Activated CD4-positive, alpha-beta T cell treated with anti-CD3 and anti-CD28 coated beads, Interleukin-2, amount 50 U/mL, for 24 hours (primary cell): ENCODE results near the gene SAMD4A.
"Not testable (repeated sequence)": the region's sequence is repeated elsewhere in the genome, so short reads cannot be mapped to it uniquely, and the experiment has no call there.

Experiments used
- DNase-seq, 2 donors: peaks; one replicate each; pipeline ENCODE4 v3.0.0-alpha.2; 2020; ENCODE audit warnings: low read depth in 1 of 2, low spot score in 1 of 2

Gene SAMD4A

GRCh38 chr14:54792288-54792687 is 225.4 kb downstream of the SAMD4A start:
- no peak for DNase-seq

DNA sequence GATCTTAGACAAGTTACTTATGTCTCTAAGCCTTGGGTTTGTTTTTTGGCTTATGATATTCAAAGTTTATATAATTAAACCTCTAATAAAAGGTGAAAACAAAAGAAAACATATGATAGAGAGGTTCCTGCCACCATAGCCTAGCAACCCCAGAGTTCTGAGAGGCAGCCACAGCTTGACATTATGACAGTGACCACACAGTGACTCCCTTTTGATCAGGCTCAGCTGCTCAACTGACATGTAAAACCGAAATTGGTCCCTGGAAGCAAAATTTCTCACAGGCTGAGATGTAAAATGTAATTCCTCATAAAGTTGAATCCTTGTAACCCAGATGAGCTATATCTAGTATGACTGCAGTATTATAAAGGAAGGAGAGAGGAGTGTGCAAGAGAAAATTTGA is 227.2 kb downstream of the SAMD4A start:
- DNase-seq = no peak

- DNase-seq = no peak
Observed at GRCh38 chr14:54794796-54795195, 227.9 kb downstream of the SAMD4A start.

- DNase-seq = no peak
Observed at GRCh38 chr14:54796961-54797360, 230.0 kb downstream of the SAMD4A start.

GRCh38 chr14:54797556-54797955 is 230.6 kb downstream of the SAMD4A start:
- DNase-seq = no peak

DNA sequence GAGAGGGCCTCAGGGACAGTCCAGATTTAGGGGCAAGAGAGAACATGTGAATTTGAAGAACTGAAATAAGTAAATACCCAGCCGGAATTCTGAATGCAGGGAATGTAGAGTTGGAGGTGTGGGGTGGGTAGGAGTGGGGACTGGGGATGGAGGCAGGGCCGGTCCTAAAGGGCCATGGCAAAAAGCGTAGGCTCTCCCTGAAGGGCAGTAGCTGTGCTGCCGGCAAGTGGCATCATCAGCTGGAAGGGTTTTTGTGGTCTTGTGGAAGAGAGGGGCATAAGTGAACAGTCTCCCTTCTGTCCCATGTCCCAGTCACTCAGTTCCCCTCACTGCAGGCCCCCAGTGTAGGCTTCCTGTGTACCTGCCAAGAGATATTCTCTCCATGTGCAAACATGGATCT is 231.1 kb downstream of the SAMD4A start:
- DNase-seq = no peak

GRCh38 chr14:54798465-54799124 is 231.7 kb downstream of the SAMD4A start:
- no peak for DNase-seq

- DNase-seq = not testable (repeated sequence)
Observed at GRCh38 chr14:54801482-54801881, 234.6 kb downstream of the SAMD4A start.

DNA sequence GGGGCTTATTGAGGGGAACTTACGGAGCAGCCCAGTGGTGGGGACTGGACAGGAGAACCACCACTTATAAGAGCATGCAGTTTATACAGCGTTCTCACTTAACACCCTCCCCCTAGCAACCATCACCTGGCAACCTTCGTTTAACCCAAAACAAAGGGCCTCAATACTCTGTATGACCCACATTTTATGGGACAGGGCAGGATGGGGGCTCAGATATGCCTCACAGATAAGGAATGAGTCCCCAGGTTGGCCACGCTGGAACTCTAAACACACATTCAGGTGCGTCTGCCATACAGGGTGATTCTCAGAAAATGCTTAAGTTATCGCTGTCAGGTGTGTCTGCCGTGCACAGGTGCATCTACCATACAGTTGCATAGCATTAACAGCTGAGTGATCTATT is 236.5 kb downstream of the SAMD4A start:
- no peak for DNase-seq

DNA sequence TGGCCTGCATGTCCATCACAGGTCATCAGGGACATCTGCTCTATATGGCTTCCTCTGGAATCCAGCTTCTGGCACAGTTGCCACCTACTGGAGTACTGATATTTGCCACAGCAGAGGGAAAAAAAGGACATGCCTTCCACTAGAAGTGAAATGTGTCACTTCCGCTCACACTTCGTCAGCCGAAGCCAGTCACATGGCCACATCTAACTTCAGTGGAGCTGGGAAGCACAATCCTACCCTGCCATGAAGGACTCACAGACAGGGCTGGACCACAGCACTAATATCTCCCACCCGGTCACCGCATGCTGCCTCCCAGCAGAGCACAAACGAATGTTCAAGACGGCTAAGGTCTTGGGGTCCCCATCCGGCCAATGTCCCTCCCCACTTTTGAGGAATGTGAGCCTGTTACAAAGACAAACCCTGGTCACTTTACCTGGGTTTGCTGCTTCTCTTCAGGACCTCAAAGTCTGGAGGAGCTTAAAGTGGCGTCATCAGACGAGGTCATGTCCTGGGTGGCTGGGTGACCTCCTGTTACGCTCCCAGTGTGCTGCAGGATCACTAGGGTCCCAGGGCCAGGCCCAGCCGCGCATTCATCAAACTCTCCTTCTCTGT is 237.1 kb downstream of the SAMD4A start:
- DNase-seq = no peak

DNA sequence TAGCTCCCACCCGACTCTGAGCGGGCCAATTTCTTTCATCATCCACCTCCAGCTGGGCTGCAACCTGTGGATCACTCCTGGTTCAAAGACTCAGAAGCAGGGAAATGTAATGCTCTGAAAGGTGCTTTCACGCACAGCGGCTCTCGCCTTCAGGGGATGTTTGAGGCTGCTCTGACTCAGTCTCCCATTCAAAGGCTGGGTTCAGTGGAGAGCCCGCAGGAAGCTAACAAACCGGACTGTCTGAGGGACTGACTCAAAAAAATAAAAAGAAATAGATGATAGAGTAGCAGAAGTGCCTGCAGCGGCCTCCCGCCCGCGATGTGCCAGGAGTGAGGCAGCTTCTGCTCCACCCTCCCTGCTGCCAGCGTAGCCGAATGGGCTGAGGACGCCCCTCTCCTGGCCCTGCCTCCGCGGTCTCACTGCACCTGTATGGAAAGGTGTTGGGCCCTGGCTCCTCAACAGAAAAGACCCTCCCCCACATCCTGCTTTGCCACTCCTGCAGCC is 237.7 kb downstream of the SAMD4A start:
- DNase-seq = no peak

DNA sequence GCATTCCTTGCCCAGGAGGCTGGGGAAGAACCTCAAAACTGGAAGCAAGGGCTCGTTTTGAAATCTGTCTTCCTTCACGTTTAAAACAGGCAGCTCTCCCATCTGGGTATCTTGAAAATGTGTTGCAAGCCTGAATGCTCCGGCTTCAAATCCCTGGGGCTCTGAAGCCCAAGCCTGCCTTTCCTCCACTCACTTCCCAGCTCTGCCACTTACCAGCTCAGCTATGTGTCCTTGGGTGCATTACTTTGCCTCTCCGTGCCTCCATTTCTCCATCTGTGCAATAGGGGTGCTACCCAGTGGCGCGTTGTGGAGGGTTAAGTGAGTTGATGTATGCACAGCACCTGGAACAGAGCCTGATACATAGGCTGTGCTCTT is 238.1 kb downstream of the SAMD4A start:
- no peak for DNase-seq

DNA sequence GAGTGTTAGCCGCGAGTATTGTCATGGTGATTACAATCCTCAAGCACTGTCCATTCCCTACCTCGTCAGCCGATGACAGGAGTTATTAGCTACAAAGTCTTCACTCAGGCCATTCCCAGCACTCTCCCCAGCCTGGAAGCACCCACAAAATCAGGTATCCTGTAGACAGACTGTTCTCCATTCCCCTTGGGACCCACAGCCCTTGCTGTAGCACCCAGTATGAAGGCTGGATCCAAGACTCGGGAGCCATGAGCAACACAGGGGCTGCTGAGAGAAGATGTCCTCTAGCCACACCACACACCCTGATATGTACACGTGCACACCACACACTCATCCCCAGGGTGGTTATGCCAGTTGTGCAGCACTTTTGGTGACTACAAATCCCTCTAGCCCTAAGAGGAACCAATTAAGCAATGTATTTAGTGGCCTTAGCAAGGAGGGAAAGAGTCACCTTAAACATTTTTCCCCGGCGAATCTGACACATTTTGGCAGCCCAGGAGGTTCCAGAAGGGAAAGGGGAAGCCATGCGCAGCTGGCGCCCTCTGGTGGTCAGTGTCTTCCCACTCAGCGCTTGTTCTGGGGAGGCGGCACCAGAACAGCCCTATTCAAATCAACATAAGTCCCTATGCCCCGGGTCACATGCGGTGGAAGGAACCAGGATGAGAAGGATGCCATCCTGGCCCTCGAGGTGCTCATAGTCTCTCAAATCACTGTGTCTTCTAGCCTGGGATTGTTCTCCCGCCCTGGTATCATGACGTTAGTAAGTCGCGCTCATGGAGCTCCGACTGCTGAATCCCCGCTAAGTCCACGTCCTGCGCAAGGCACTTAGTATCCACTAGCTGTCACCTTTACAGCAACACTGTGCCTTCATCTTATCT is 238.8 kb downstream of the SAMD4A start:
- DNase-seq = peak; percentile 65 to 66

- DNase-seq = no peak
Observed at GRCh38 chr14:54806616-54807015, 239.7 kb downstream of the SAMD4A start.

GRCh38 chr14:54807428-54807827 is 240.5 kb downstream of the SAMD4A start:
- DNase-seq = no peak

DNA sequence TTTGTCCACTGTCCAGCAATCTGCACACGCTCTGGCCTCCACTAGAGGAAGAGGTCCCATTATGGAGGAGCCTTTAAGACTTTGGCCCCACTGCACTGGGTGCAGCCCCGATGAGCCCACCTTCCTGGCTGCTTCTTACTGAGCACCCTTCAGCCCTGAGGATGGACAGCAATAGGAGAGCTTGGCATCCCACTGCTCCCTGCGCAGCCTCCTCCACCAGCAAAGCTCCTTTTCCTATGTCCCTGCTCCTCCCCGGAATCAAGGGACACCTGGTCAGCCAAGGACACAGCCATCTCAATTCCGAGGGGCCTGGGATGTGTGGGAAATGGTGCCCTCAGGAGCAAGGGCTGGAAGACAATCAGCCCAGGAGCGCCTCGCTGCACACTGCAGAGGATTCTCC is 241.0 kb downstream of the SAMD4A start:
- no peak for DNase-seq

DNA sequence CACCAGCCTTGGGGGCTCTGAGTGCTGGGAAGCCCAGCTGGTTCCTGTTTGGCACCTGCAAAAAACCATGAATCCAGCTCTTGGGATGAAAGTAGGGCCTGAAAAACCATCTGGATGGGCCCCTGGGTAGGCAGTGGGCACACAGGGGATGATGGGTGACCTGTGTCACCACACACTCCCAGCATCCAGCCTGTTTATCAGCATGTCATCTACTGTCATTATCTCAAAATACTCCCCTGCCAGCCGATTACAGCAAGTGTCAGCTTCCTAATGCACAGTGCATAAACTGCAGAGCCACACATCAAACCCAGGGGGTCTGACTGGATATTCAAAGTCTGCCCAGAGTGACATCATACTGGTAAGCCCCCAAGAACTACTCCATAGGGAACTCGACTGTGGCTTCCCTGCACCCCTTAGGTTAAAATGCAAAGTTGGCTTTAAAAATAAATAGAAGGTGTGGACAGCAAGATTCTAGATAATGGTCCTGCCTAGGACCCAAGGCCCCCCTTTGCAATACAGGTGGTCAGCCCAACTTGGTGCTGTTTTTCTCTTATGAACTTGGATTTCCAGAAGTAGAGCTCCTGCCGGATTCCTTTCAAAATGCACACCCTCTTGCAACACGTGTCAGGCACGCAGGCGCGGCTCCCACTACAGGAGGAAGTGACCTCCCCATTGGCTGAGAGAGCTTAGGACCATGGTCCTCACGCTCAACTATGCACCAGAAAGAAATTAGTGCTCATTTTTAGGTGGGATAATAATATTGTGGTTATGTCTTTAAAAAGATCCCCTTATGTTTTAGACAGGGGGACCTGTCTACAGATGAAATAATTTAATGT is 241.6 kb downstream of the SAMD4A start:
- no peak for DNase-seq

- no peak for DNase-seq
Observed at GRCh38 chr14:54809767-54810166, 242.8 kb downstream of the SAMD4A start.

DNA sequence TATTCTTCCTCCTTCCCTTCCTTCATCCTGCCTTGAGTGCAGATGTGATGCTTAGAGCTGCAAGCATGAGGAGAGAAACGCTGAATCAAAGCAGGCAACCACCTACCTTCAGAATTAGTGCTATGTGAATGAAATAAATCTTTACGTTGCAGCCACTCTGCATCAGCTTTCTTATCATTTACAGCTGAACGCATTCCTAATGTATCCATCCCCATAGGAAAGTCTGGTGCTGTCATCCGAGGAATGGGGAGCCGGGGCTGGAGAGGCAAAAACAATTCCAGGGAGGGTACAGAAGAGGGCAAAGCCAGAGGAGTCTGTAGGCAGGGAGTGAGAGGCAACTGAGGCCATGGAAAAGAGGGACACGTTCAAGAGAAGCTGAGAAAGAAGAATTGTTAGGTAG is 245.7 kb downstream of the SAMD4A start:
- no peak for DNase-seq

DNA sequence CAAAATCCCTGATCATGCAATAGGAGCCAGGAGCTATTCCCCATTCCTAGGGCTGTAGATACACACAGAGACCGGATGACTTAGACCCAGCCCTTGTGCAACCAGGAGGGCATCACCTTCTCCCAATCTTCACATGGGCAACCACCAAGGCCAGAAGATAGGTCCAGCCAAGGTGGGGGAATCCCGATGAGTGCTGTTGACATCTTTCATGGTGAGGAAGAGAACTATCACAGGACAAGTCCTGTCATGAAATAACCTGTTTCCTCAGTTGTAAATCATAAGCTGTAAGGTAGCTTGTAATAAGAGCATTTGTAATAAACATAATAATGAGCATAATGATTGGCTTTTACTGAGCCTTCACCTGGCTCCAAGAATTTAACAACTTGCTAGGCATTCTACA is 246.2 kb downstream of the SAMD4A start:
- DNase-seq = no peak

DNA sequence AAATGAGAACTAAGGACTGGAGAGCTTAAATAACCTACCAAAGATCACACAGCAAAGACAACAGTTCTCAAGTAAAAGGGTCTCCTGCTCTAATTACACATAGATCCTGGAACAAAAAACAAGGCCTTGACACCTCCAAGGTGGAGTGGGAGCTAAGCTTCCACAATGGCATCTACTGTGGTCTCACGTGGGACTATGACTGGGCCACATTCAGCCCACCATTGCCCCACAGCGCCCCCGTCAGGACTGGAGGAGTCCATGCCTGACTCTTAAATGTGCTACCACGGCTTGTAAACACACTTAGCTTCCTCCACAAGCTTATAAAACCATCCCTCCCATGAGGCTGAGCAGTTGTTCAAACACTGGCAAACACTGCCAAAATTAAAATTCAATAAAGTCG is 247.1 kb downstream of the SAMD4A start:
- DNase-seq = no peak
